ENCODE measurements around the gene POU2F1. TPM values are rescaled to one million over a fixed set of nuclear protein-coding genes. Genes with fewer than 3 reads are reported as not detected.
"Not testable (repeated sequence)": the region's sequence is repeated elsewhere in the genome, so short reads cannot be mapped to it uniquely, and the experiment has no call there.

The POU2F1 gene
- total RNA-seq, 1 experiment from 2014 or later = 21.5 TPM

DNA sequence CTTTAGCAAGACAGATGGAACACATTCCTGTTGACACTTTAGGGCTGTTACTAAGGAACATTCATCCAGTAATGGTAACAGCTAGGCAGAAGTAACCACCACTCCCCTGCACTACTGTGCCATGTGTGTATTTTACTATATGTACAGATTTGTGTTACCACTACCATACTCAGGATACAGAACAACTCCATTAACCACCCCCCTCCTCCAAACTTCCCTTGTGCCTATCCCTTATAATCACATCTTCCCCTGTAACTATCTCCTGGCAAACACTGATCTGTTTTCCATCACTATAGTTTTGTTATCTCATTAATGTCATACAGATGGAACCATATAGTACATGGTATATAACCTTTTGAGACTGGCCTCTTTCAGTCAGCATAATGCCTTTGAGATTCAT, 3.9 kb upstream of the POU2F1 start:
- DNase-seq = no peak
- Histone ChIP-seq H3K27me3 (ENCODE audit: control insufficient read depth, insufficient read depth, low read length) (no peaks in the 10 kb centered on the region), H3K36me3 (replicated peaks; ENCODE audit: control insufficient read depth, insufficient read depth, low read length) (no peaks in the 10 kb centered on the region), H3K4me3 (ENCODE audit: insufficient read depth, low read depth, low read length) (no peak overlapping the region)

DNA sequence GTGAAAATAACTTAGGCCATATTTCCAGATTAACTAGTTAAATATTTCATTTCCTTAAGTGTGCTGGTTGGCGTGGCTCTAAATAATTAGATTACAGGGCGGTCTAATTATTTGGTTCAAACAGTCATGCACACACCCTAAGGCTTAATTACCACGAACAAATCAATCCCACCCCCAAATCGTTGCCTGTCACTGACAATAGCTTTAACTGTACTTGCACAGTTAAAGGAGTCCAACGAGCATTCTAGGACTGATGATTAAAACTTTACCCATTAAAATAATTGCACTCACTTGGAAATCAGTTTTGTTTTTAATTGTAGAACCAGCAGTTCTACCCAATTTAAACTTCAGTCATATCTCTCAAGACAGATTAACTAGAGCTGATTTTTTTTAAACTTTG, 1.5 kb upstream of the POU2F1 start:
- DNase-seq = no peak
- Histone ChIP-seq H3K36me3 (replicated peaks; ENCODE audit: control insufficient read depth, insufficient read depth, low read length) (no peaks in the 10 kb centered on the region), H3K4me3 (ENCODE audit: insufficient read depth, low read depth, low read length) (peak overlapping the region; percentile 53), H3K27me3 (ENCODE audit: control insufficient read depth, insufficient read depth, low read length) (no peaks in the 10 kb centered on the region)

DNA sequence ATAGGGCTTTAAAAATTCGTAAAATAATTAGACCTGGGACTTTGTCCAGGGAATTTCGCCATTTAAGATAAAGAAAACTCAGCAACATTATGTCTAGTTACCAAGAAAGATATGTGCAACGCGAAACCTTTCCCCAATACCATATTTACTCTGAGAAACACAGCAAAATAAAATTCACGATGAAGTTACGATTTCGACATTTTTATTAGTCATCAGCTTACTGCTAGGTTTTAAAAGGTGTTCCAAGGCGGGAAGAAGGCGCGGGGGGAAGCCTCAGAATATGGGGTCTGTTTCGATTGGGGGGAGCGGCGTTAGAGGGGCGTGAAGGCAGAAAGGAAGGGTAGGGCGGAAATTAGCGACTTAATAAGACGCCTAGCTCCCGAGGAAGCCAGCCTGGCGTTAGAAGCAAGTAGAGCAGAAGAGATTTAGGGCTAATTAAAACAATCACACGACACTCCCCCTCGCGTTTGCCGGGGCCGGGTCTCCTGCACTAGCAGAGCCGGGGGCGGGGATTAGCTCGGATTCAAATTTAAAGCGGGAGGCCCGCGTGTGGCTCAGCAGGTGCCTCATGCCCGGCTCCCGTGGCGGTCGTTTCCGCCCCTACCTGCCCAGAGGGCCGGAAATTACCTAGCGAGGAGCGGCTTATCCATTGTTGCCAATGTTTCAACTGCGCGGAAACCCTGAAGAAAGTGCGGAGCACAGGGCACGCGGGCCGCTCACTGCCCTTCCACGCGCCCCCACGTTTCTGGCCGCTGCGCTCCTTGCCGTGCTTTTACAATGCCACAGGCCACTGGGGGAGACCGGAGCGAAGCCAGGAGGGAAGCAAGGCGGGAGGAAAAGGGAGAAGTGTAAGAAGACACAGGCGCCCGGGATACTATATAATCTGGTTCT, 795 bp upstream of the POU2F1 start:
- peak overlapping the region; percentile 53 for H3K4me3 ChIP-seq (ENCODE audit: insufficient read depth, low read depth, low read length)
- H3K36me3 ChIP-seq (replicated peaks; ENCODE audit: control insufficient read depth, insufficient read depth, low read length) = no peaks in the 10 kb centered on the region
- DNase-seq = peak; percentile 82
- no peaks in the 10 kb centered on the region for H3K27me3 ChIP-seq (ENCODE audit: control insufficient read depth, insufficient read depth, low read length)

DNA sequence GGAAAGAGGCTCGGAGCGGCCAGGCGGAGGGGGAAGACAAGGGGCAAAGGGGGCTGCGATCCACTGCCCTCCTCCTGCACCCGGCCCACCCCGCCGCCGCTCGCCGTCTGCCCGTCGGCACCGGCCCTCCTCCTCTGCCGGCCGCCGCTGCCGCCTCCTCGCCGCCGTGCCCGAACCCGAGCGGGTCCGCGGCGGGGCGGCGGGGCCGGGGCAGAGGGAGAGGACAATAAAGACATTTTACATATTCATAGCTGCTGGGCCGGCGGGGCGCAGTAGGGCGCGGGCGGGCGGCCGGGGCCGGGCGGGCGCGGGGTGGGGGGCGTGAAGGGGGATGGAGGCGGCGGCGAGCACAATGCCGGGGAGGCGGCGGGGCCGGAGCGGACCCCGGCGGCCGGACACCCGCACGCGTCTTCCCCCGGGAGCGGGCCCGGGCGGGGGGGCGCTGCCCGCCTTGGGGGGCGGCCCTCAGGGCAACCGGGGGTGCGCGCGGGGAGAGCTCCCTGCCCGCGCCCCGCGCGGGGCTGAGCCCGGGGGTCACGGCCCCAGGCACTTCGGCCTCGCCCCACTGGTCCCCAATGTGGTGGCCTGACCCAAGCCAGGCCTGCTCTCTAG, 546 bp downstream of the POU2F1 start:
- Histone ChIP-seq H3K4me3 (ENCODE audit: insufficient read depth, low read depth, low read length) (peak overlapping the region; percentile 92), H3K36me3 (replicated peaks; ENCODE audit: control insufficient read depth, insufficient read depth, low read length) (no peaks in the 10 kb centered on the region), H3K27me3 (ENCODE audit: control insufficient read depth, insufficient read depth, low read length) (no peaks in the 10 kb centered on the region)
- DNase-seq = peak; percentile 75

DNA sequence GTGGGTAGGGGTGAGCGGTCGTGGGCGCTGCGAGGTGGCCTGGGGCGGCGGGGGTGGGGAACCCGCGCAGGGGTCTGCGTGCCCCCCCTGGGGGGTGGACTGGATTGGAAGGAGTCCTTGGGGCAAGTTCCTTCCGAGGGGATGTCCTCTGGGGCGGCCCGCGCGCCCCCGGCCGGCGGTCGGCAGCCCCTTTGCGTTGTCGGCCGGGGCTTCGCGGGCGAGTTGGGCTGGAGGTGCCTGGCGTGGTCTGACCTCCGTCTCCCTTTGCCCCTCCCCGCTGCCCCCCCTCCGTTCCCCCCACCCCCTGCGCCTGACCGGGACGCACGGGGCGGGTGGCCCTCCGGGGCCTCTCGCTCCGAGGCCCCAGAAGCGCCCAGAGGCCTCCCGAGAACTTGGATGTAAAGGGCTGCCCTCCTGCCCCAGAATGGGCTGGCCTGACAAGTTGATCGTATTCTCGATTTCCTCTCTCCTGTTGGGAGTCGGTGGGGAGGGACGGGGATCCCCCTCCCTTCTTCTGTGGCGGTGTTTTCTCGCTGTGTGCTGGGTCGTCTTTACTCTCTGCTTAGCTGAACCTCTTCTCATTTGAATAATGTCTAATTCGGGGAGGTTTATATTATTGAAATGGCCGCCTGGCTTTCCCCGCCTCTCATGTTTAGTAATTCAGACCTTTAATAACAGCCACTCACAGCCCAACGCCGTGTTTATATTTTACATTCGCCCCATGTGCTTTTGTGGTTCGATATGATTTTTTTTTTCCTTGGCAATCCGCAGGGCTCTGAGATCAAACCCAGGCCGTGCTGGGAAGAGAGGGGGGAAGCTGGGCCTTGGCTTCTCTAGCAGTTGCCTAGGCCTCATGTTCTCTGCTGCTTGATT, 1.3 kb downstream of the POU2F1 start:
- DNase-seq = peak; percentile 63
- no peaks in the 10 kb centered on the region for H3K27me3 ChIP-seq (ENCODE audit: control insufficient read depth, insufficient read depth, low read length)

DNA sequence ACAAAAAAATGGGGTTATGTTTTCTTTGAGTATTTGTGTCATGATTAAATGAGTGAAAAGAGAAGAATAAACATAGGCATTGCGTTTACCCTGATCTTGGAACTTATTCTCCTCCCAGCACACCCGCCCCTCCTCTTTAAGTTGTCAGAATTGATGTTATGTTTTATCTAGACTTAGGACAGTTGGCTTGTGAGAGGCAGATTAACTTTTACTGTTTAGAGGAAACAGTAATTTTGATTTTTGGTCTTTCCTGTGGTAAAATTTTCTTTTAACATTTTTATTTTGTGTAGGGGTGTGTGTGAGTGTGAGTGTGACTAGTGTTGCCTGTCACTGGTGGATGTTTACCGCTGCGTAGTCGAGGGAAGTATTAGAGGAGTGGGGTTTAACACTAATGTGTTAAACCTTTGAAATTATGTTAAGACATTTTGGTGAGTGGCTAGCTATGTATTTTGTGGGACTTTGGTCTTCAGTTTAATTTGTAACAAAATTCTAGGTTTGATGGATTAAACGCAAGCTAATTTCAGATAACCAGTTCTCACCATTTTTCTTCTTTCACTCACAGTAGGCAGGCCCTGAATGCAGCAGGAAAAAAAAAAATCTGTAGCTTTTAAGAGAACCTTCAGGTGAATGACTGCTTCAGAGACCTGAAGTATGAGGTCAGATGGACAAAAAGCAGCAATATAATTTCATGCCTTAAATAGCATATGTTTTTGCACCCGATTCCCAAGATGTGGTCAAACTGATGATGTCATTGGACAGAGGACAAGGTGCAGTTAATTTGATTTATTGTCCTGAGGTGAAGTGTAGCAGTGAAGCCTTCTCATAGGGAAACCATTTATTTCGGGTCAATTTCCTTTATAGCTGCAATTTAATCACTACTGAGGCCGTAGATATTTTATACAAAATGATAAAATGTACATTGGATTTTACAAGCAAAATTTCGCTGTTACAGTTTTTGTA, 2.7 kb downstream of the POU2F1 start:
- H3K4me3 ChIP-seq (ENCODE audit: insufficient read depth, low read depth, low read length) = no peak overlapping the region
- H3K27me3 ChIP-seq (ENCODE audit: control insufficient read depth, insufficient read depth, low read length) = no peaks in the 10 kb centered on the region
- no peak for DNase-seq
- no peaks in the 10 kb centered on the region for H3K36me3 ChIP-seq (replicated peaks; ENCODE audit: control insufficient read depth, insufficient read depth, low read length)

More for the DNA sequence above, 1.3 kb downstream of the POU2F1 start:
- H3K4me3 ChIP-seq (ENCODE audit: insufficient read depth, low read depth, low read length) = peak overlapping the region; percentile 92
- H3K36me3 ChIP-seq (replicated peaks; ENCODE audit: control insufficient read depth, insufficient read depth, low read length) = no peaks in the 10 kb centered on the region

DNA sequence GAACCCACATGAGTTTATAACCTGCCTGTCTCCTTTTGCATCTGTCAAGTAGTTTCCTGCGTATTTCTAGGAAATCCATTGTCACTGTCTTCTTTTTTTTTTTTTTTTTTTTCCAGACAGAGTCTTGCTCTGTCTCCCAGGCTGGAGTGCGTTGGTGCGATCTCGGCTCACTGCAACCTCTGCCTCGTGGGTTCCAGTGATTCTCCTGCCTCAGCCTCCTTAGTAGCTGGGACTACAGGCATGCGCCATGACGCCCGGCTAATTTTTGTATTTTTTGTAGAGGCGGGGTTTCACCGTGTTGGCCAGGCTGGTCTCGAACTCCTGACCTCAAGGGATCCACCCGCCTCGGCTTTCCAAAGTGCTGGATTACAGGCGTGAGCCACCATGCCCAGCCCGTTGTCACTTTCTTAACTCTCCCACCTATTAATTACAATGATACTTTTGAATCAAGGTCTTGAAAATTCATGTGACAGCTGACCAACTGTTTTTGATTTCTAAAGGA, 4.1 kb downstream of the POU2F1 start:
- not testable (repeated sequence) for H3K4me3 ChIP-seq (ENCODE audit: insufficient read depth, low read depth, low read length); DNase-seq; H3K36me3 ChIP-seq (replicated peaks; ENCODE audit: control insufficient read depth, insufficient read depth, low read length); H3K27me3 ChIP-seq (ENCODE audit: control insufficient read depth, insufficient read depth, low read length)

DNA sequence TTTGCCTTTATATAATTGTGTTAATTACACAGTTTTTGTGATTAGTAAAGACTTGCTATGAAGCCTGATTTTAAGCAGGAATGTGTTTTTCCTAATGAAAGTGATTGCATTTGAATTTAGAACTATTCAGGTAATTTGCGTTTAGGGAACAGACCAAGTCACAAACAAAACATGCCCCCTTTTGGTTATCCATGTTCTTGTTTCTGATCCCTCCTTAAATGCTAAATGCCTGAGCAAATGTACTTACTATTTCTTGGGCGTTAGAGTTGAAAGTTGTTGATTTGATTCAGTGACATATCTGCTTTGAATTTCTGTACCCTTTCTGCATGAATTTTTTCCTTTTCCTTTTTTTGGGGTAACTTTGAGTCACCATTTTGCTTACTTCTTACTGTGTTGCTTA, 5.2 kb downstream of the POU2F1 start:
- H3K27me3 ChIP-seq (ENCODE audit: control insufficient read depth, insufficient read depth, low read length) = no peaks in the 10 kb centered on the region
- H3K36me3 ChIP-seq (replicated peaks; ENCODE audit: control insufficient read depth, insufficient read depth, low read length) = no peaks in the 10 kb centered on the region
- no peak for DNase-seq
- H3K4me3 ChIP-seq (ENCODE audit: insufficient read depth, low read depth, low read length) = no peak overlapping the region

DNA sequence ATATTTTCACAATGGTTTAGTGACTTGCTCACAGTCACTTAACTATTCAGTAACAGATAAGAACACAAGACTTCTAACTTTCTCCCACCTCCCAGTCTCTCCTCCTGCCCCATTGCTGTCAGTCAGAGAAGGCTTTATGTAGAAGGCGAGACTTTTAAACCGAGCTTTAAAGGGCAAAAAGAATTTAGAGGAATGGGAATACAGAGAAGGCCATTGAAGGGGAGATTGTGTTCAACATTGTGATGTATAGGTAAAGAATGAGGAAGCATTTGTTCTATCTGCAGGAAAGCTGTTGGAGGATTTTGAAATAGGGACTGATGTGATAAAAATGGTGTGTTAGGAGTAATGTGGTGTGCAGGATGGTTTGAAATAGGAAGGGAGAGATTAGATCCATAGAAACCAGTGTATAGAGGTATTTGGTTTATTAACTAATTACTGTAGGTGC, 7.3 kb downstream of the POU2F1 start:
- no peak for DNase-seq
- Histone ChIP-seq H3K4me3 (ENCODE audit: insufficient read depth, low read depth, low read length) (no peak overlapping the region), H3K27me3 (ENCODE audit: control insufficient read depth, insufficient read depth, low read length) (no peaks in the 10 kb centered on the region), H3K36me3 (replicated peaks; ENCODE audit: control insufficient read depth, insufficient read depth, low read length) (no peaks in the 10 kb centered on the region)

DNA sequence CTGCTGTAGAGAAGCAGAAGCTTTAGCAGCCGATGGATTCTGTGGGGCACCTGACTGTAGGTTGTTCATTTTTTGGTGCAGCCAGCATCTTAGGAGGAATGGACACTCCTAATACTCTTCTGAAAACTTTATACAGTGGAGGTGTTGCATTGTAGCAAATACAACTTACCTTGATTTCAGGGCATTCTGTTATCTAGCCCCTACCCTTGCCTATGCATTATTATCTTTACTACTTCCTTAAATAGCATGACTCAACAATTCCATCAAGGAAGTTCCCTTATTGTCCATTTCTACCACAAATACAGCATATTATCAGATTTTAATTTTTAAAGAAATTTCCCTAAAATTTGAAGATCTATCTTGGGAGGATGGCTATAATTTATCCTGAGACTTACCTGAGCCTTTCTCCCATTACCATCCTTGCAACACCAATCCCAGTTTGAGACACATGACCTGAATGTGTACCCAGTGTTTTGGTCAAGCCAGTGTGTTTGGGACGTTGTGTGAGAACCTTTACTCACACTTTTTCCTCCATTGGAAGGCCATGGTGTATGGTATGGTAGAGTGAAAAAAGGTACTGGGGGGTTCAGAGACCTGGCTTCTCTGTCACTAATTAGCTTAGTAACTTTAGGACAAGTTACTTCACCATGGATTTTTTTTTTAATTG, 9.2 kb downstream of the POU2F1 start:
- no peak for DNase-seq
- H3K4me3 ChIP-seq (ENCODE audit: insufficient read depth, low read depth, low read length) = no peak overlapping the region
- no peaks in the 10 kb centered on the region for H3K27me3 ChIP-seq (ENCODE audit: control insufficient read depth, insufficient read depth, low read length)
- no peaks in the 10 kb centered on the region for H3K36me3 ChIP-seq (replicated peaks; ENCODE audit: control insufficient read depth, insufficient read depth, low read length)

DNA sequence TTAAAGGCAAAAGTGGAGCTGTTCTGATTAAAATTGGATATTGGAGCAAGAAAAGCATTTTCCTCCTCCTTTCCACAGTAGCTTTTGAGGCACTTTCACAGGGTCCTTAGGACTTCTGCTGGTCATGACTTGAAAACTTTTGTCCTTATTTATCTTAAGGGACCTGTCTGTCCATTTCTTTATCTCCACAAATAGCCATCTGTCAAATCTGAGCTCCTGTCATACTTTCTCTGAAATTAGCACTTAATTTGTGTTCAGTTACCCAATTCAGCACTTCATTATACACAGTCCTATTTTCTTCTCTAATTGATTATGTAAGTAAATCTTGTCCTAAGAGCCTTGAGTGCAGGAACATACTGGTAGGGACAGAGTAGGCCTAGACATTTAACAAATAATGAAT, 9.8 kb downstream of the POU2F1 start:
- H3K27me3 ChIP-seq (ENCODE audit: control insufficient read depth, insufficient read depth, low read length) = no peaks in the 10 kb centered on the region
- H3K36me3 ChIP-seq (replicated peaks; ENCODE audit: control insufficient read depth, insufficient read depth, low read length) = no peaks in the 10 kb centered on the region
- no peak overlapping the region for H3K4me3 ChIP-seq (ENCODE audit: insufficient read depth, low read depth, low read length)
- no peak for DNase-seq

DNA sequence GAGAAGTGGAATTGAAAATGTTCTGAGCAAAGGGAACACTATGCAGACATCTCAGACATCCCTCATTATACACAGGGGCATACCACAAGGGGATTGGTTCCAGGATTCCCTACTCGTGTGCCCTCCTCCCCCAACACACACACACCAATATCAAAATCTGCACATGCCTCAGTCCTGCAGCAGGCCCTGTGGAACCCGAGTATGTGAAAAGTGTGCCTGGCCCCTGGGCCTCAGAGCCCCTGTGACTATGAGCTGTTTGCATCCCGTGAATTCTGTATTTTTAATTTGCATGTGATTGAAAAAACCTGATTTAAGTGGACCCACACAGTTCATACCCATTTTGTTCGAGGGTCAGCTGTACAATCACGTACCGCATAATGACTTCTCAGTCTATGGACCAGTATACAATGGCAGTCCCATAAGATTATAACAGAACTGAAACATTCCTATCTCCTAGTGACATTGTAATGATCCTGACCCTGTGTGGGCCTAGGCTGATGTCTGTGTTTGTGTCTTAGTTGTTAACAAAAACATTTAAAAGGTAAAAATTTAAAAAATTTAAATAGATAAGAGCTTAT, 11.3 kb downstream of the POU2F1 start:
- Histone ChIP-seq H3K4me3 (ENCODE audit: insufficient read depth, low read depth, low read length) (no peak overlapping the region), H3K36me3 (replicated peaks; ENCODE audit: control insufficient read depth, insufficient read depth, low read length) (no peaks in the 10 kb centered on the region), H3K27me3 (ENCODE audit: control insufficient read depth, insufficient read depth, low read length) (no peaks in the 10 kb centered on the region)
- DNase-seq = no peak

DNA sequence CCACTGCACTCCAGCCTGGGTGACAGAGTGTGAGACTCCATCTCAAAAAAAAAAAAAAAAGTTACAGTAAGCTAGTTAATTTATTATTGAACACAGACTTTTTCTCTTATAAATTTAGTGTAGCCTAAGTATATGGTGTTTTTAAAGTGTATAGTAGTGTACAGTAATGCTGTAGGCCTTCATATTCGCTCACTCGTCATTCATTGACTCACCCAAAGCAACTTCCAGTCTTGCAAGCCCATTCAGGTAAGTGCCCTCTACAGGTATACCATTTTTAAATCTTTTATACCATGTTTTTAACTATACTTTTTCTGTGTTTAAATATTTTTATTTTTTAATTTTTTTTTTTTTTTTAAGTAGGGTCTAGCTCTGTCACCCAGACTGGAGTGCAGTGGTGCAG, 12.1 kb downstream of the POU2F1 start:
- no peaks in the 10 kb centered on the region for H3K36me3 ChIP-seq (replicated peaks; ENCODE audit: control insufficient read depth, insufficient read depth, low read length)
- no peak overlapping the region for H3K4me3 ChIP-seq (ENCODE audit: insufficient read depth, low read depth, low read length)
- H3K27me3 ChIP-seq (ENCODE audit: control insufficient read depth, insufficient read depth, low read length) = no peaks in the 10 kb centered on the region
- no peak for DNase-seq

Data from H7 (cell line).